Body of pancreas (tissue), 4 donors: ENCODE data around the gene ADGRV1. TPM values are rescaled to one million over a fixed set of nuclear protein-coding genes. Genes with fewer than 3 reads are reported as not detected.

ENCODE experiments used
- ATAC-seq: fragments of 150-250 bp; one replicate; pipeline ENCODE4 v1.9.1; 2016
- DNase-seq, 4 donors: peaks; one replicate each; pipeline ENCODE4 v3.0.0-alpha.2; 2019
- H3K27ac ChIP-seq, 4 donors: fragments of 200-600 bp; sonication (generic); 1 replicate in 3 of 4; 2 replicates in 1 of 4; pipeline versions ENCODE4 v1.5.1 to v1.6.1; 2016 to 2019; ENCODE audit warnings: mild to moderate bottlenecking in 1 of 4, mixed read lengths in 1 of 4, moderate library complexity in 1 of 4
- H3K27me3 ChIP-seq, 2 donors: fragments of 200-600 bp; sonication (generic); one replicate each; pipeline ENCODE4 v1.6.0; 2016; ENCODE audit warnings: mild to moderate bottlenecking in 1 of 2
- H3K36me3 ChIP-seq, 2 donors: fragments of 200-600 bp; sonication (generic); replicated peaks in 1 of 2; 2 replicates each; pipeline ENCODE4 v1.5.1; 2016; ENCODE audit warnings: low read depth in 2 of 2; ENCODE audit not compliant: insufficient read depth in 1 of 2
- H3K4me1 ChIP-seq: fragments of 200-600 bp; sonication (generic); one replicate; pipeline ENCODE4 v1.6.0; 2016
- H3K4me3 ChIP-seq, 2 donors: fragments of 200-600 bp; sonication (generic); 1 replicate in 1 of 2; 2 replicates in 1 of 2; pipeline ENCODE4 v1.5.1; 2016 to 2019
- H3K9me3 ChIP-seq, 3 donors: fragments of 200-600 bp; sonication (generic); 1 replicate in 2 of 3; 2 replicates in 1 of 3; pipeline ENCODE4 v1.5.1; 2016
- CTCF ChIP-seq, 7 experiments: fragments of 450-650 bp in 4 of 7; fragments of 200-600 bp in 3 of 7; sonication (generic) in 3 of 7; IDR thresholded peaks; one replicate each; pipeline ENCODE4 v1.5.1; 2016 to 2019; ENCODE audit warnings: antibody characterized with exemption in 7 of 7
- POLR2A ChIP-seq, 3 donors: fragments of 450-650 bp; IDR thresholded peaks; one replicate each; pipeline ENCODE4 v1.6.1; 2016; ENCODE audit warnings: antibody characterized with exemption in 3 of 3, mild to moderate bottlenecking in 2 of 3
- WGBS, 2 donors: methylation state at CpG; one replicate each; pipeline ENCODE4 v1.1.5; 2017; 5-methylcytosine and 5-hydroxymethylcytosine counted together
- intact Hi-C: fragments of 100-400 bp; cut with DNase I; formaldehyde crosslinking; loops from one replicate; pipeline ENCODE4 v1.15.1; 2023
- total RNA-seq, 2 donors: library from RNA; depleted of rRNA; stranded (reverse); fragments of >200 nt; gene quantifications; one replicate each; pipeline ENCODE4 v1.1.0, GENCODE V29; 2016

ADGRV1 gene
- total RNA-seq, 2 donors from 2014 or later = 19.2 to 21.4 TPM

GRCh38 chr5:90548069-90548593 is 10.5 kb upstream of the ADGRV1 start:
- TF ChIP-seq POLR2A (IDR thresholded peaks at IDR 0.05) = no peak
- no peak for TF ChIP-seq CTCF (IDR thresholded peaks at IDR 0.05)
- peaks cover 8% of the 10 kb centered on the region for H3K4me1 ChIP-seq
- no peak overlapping the region for H3K4me3 ChIP-seq
- DNase-seq (peak; percentile 74 to 87 (median 78)), ATAC-seq (peak; percentile 98)
- intact Hi-C loops = no loop called here
- no peaks in the 10 kb centered on the region for H3K27me3 ChIP-seq
- 8% methylated on average over 5 of the region's 5 CpGs for WGBS, 2 donors
- H3K27ac ChIP-seq = no peak overlapping the region
- H3K36me3 ChIP-seq = no peaks in the 10 kb centered on the region
- no peaks in the 10 kb centered on the region for H3K9me3 ChIP-seq

GRCh38 chr5:90549223-90549622 is 9.4 kb upstream of the ADGRV1 start:
- H3K27ac ChIP-seq = no peak overlapping the region
- H3K9me3 ChIP-seq = no peaks in the 10 kb centered on the region
- no peak overlapping the region for H3K4me3 ChIP-seq
- ATAC-seq = no peak
- H3K36me3 ChIP-seq = no peaks in the 10 kb centered on the region
- intact Hi-C loops = no loop called here
- TF ChIP-seq POLR2A (IDR thresholded peaks at IDR 0.05) (no peak), CTCF (IDR thresholded peaks at IDR 0.05) (no peak)
- peaks cover 8% of the 10 kb centered on the region for H3K4me1 ChIP-seq
- no peak for DNase-seq
- H3K27me3 ChIP-seq = no peaks in the 10 kb centered on the region

GRCh38 chr5:90549729-90550275 is 8.8 kb upstream of the ADGRV1 start:
- no peak overlapping the region for H3K4me3 ChIP-seq
- TF ChIP-seq CTCF (IDR thresholded peaks at IDR 0.05) (no peak), POLR2A (IDR thresholded peaks at IDR 0.05) (no peak)
- WGBS, 2 donors = 77 to 80% methylated on average over 2 of the region's 2 CpGs
- ATAC-seq (no peak), DNase-seq (no peak)
- no peaks in the 10 kb centered on the region for H3K36me3 ChIP-seq
- intact Hi-C loops = no loop called here
- peaks cover 8% of the 10 kb centered on the region for H3K4me1 ChIP-seq
- no peaks in the 10 kb centered on the region for H3K27me3 ChIP-seq
- H3K9me3 ChIP-seq = no peaks in the 10 kb centered on the region
- no peak overlapping the region for H3K27ac ChIP-seq

GRCh38 chr5:90550963-90551362 is 7.6 kb upstream of the ADGRV1 start:
- H3K27me3 ChIP-seq = no peaks in the 10 kb centered on the region
- DNase-seq = no peak
- no peaks in the 10 kb centered on the region for H3K36me3 ChIP-seq
- intact Hi-C loops = no loop called here
- no peak overlapping the region for H3K4me3 ChIP-seq
- no peak for ATAC-seq
- no peaks in the 10 kb centered on the region for H3K9me3 ChIP-seq
- no peak overlapping the region for H3K27ac ChIP-seq
- TF ChIP-seq CTCF (IDR thresholded peaks at IDR 0.05) (no peak), POLR2A (IDR thresholded peaks at IDR 0.05) (no peak)
- 69 to 91% methylated on average over 3 of the region's 3 CpGs for WGBS, 2 donors
- peaks cover 8% of the 10 kb centered on the region for H3K4me1 ChIP-seq

- Histone ChIP-seq H3K9me3 (peaks cover 0 to under 1% (median 0%) of the 10 kb centered on the region in 3 donors), H3K27ac (no peak overlapping the region), H3K4me1 (peaks cover 8% of the 10 kb centered on the region), H3K4me3 (no peak overlapping the region), H3K27me3 (no peaks in the 10 kb centered on the region), H3K36me3 (no peaks in the 10 kb centered on the region)
- intact Hi-C loops = no loop called here
- ATAC-seq (no peak), DNase-seq (no peak)
- WGBS, 2 donors = 74 to 81% methylated on average over 5 of the region's 5 CpGs
- TF ChIP-seq CTCF (IDR thresholded peaks at IDR 0.05) (no peak), POLR2A (IDR thresholded peaks at IDR 0.05) (no peak)
Observed at GRCh38 chr5:90551376-90551775, 7.2 kb upstream of the ADGRV1 start.
